Measurements from ENCODE around the gene LINGO4. TPM values are rescaled to one million over a fixed set of nuclear protein-coding genes. Genes with fewer than 3 reads are reported as not detected.

Gene LINGO4
- total and polyA plus RNA-seq, 2 experiments from 2014 or later: not detected

- Histone ChIP-seq H3K9me2 (replicated peaks; ENCODE audit: insufficient read depth) (no peaks in the 10 kb centered on the region), H3K4me2 (no peak overlapping the region), H3K36me3 (replicated peaks; ENCODE audit: insufficient read depth, low read depth) (no peaks in the 10 kb centered on the region), H2AFZ (no peak overlapping the region), H3K4me3 (no peak overlapping the region), H3K4me1 (ENCODE audit: insufficient read depth) (no peaks in the 10 kb centered on the region), H3K9me3 (ENCODE audit: low read depth) (no peaks in the 10 kb centered on the region), H3K27ac (no peak overlapping the region), H3K27me3 (peaks cover 22% of the 10 kb centered on the region), H3K79me2 (no peaks in the 10 kb centered on the region), H4K20me1 (ENCODE audit: insufficient read depth, poor library complexity, severe bottlenecking) (no peaks in the 10 kb centered on the region)
- WGBS (ENCODE audit: low lambda C conversion rate, missing lambda C conversion rate): 63% methylated on average over 9 of the region's 9 CpGs
- DNase-seq (ENCODE audit: low spot score): no peak
- TF ChIP-seq EZH2phosphoT487 (IDR thresholded peaks at IDR 0.05; ENCODE audit: low read depth, severe bottlenecking, unreplicated experiment) (no peak), EZH2 (IDR thresholded peaks at IDR 0.05; ENCODE audit: borderline replicate concordance) (no peak), CTCF (IDR thresholded peaks at IDR 0.05; ENCODE audit: poor library complexity) (no peak)
Observed at GRCh38 chr1:151799179-151800022, 5.8 kb downstream of the LINGO4 start.

DNA sequence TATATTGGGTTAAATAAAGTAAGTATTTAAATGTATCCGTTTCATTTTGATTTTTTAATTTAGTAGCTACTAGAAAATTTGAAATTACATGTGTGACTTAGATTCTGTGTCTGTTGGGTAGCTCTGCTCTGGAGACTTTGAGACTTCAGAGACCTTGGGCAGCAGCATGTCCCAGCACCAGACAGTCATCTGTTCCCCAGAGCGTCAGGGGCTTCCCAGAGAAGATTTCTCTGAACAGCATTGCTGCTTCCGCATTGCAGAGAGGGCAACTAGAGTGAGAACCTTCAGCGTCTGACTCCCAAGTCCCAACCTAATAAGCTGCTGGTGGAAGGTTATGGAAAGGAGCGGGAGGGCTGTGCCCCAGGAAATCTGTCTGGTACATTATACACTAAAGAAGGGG, 6.6 kb downstream of the LINGO4 start:
- no peaks in the 10 kb centered on the region for H3K36me3 ChIP-seq (replicated peaks; ENCODE audit: insufficient read depth, low read depth)
- H2AFZ ChIP-seq: no peak overlapping the region
- no peak overlapping the region for H3K4me3 ChIP-seq
- no peaks in the 10 kb centered on the region for H3K9me2 ChIP-seq (replicated peaks; ENCODE audit: insufficient read depth)
- 86% methylated on average over 5 of the region's 5 CpGs for WGBS (ENCODE audit: low lambda C conversion rate, missing lambda C conversion rate)
- H3K27me3 ChIP-seq: peaks cover 16% of the 10 kb centered on the region
- H3K9me3 ChIP-seq (ENCODE audit: low read depth): no peaks in the 10 kb centered on the region
- H4K20me1 ChIP-seq (ENCODE audit: insufficient read depth, poor library complexity, severe bottlenecking): no peaks in the 10 kb centered on the region
- no peak overlapping the region for H3K27ac ChIP-seq
- H3K4me2 ChIP-seq: no peak overlapping the region
- H3K79me2 ChIP-seq: no peaks in the 10 kb centered on the region
- TF ChIP-seq EZH2 (IDR thresholded peaks at IDR 0.05; ENCODE audit: borderline replicate concordance): no peak
- no peak for TF ChIP-seq CTCF (IDR thresholded peaks at IDR 0.05; ENCODE audit: poor library complexity)
- TF ChIP-seq EZH2phosphoT487 (IDR thresholded peaks at IDR 0.05; ENCODE audit: low read depth, severe bottlenecking, unreplicated experiment): no peak
- H3K4me1 ChIP-seq (ENCODE audit: insufficient read depth): no peaks in the 10 kb centered on the region
- DNase-seq (ENCODE audit: low spot score): no peak

GRCh38 chr1:151790940-151791651, 14.1 kb downstream of the LINGO4 start:
- Histone ChIP-seq H3K9me2 (replicated peaks; ENCODE audit: insufficient read depth) (no peaks in the 10 kb centered on the region), H3K27ac (peak overlapping the region; percentile 0), H3K4me2 (peak overlapping the region; percentile 73), H4K20me1 (ENCODE audit: insufficient read depth, poor library complexity, severe bottlenecking) (no peaks in the 10 kb centered on the region), H3K4me1 (ENCODE audit: insufficient read depth) (no peaks in the 10 kb centered on the region), H3K27me3 (no peaks in the 10 kb centered on the region), H3K79me2 (no peaks in the 10 kb centered on the region), H3K9me3 (ENCODE audit: low read depth) (no peaks in the 10 kb centered on the region), H3K36me3 (replicated peaks; ENCODE audit: insufficient read depth, low read depth) (no peaks in the 10 kb centered on the region), H2AFZ (peak overlapping the region; percentile 42), H3K4me3 (peak overlapping the region; percentile 8)
- peak; percentile 41 for DNase-seq (ENCODE audit: low spot score)
- TF ChIP-seq CTCF (IDR thresholded peaks at IDR 0.05; ENCODE audit: poor library complexity) (no peak), EZH2 (IDR thresholded peaks at IDR 0.05; ENCODE audit: borderline replicate concordance) (no peak), EZH2phosphoT487 (IDR thresholded peaks at IDR 0.05; ENCODE audit: low read depth, severe bottlenecking, unreplicated experiment) (no peak)
- under 1% methylated on average over 39 of the region's 52 CpGs for WGBS (ENCODE audit: low lambda C conversion rate, missing lambda C conversion rate)

Data from hepatocyte (in vitro differentiated cells).